Neural progenitor cell (in vitro differentiated cells): ENCODE measurements around the gene ERMP1. TPM values are rescaled to one million over a fixed set of nuclear protein-coding genes. Genes with fewer than 3 reads are reported as not detected.

ENCODE experiments used
- DNase-seq: peaks from one replicate; pipeline ENCODE4 v3.0.0-alpha.2; 2016; ENCODE audit warnings: low spot score
- H2AFZ ChIP-seq: fragments of 200-600 bp; sonication (generic); replicated peaks from 2 replicates; pipeline ENCODE4 v1.6.1; 2016; ENCODE audit warnings: antibody characterized with exemption
- H3F3A ChIP-seq: fragments of 200-600 bp; sonication (generic); 2 replicates; pipeline ENCODE4 v1.6.1; 2016; ENCODE audit warnings: antibody characterized with exemption, low read depth
- H3K27ac ChIP-seq: fragments of 200-600 bp; sonication (generic); 2 replicates; pipeline ENCODE4 v1.5.1; 2016; ENCODE audit warnings: mild to moderate bottlenecking
- H3K27me3 ChIP-seq: fragments of 200-600 bp; sonication (generic); 2 replicates; pipeline ENCODE4 v1.6.1; 2016; ENCODE audit warnings: mild to moderate bottlenecking, moderate library complexity
- H3K36me3 ChIP-seq: fragments of 200-600 bp; sonication (generic); 2 replicates; pipeline ENCODE4 v1.5.1; 2016
- H3K4me1 ChIP-seq: fragments of 200-600 bp; sonication (generic); 2 replicates; pipeline ENCODE4 v1.6.1; 2016; ENCODE audit warnings: mixed run types
- H3K4me2 ChIP-seq: fragments of 200-600 bp; sonication (generic); 2 replicates; pipeline ENCODE4 v1.6.1; 2016
- H3K4me3 ChIP-seq: fragments of 200-600 bp; sonication (generic); 2 replicates; pipeline ENCODE4 v1.5.1; 2016
- H3K79me2 ChIP-seq: fragments of 200-600 bp; sonication (generic); 2 replicates; pipeline ENCODE4 v1.6.1; 2016; ENCODE audit warnings: low read depth
- H3K9ac ChIP-seq: fragments of 200-600 bp; sonication (generic); 2 replicates; pipeline ENCODE4 v1.6.1; 2016
- H3K9me3 ChIP-seq: fragments of 200-600 bp; sonication (generic); 2 replicates; pipeline ENCODE4 v1.5.1; 2016; ENCODE audit warnings: low read depth
- H4K20me1 ChIP-seq: fragments of 200-600 bp; sonication (generic); 2 replicates; pipeline ENCODE4 v1.6.1; 2016; ENCODE audit warnings: low read depth
- H3K27ac Mint-ChIP-seq: 3 replicates; pipeline ENCODE4 v1.8.0; 2021; ENCODE audit warnings: mixed read lengths
- H3K27me3 Mint-ChIP-seq: 2 replicates; pipeline ENCODE4 v1.8.0; 2022; ENCODE audit warnings: low read depth, mild to moderate bottlenecking, inconsistent platforms, moderate library complexity, mixed read lengths; ENCODE audit not compliant: insufficient read depth
- H3K36me3 Mint-ChIP-seq: 3 replicates; pipeline ENCODE4 v1.8.0; 2021; ENCODE audit warnings: mixed read lengths
- H3K4me1 Mint-ChIP-seq: 3 replicates; pipeline ENCODE4 v1.8.0; 2021; ENCODE audit warnings: mixed read lengths
- H3K4me3 Mint-ChIP-seq: 3 replicates; pipeline ENCODE4 v1.8.0; 2021; ENCODE audit warnings: mild to moderate bottlenecking, moderate library complexity, mixed read lengths
- H3K9me3 Mint-ChIP-seq: 3 replicates; pipeline ENCODE4 v1.8.0; 2020; ENCODE audit warnings: mixed read lengths
- CTCF ChIP-seq: fragments of 200-600 bp; sonication (generic); IDR thresholded peaks from 2 replicates; pipeline ENCODE4 v1.5.1; 2017; ENCODE audit warnings: antibody characterized with exemption, mild to moderate bottlenecking
- EZH2 ChIP-seq: fragments of 200-600 bp; sonication (generic); IDR thresholded peaks from 2 replicates; pipeline ENCODE4 v1.6.1; 2017; ENCODE audit warnings: antibody characterized with exemption, mild to moderate bottlenecking, moderate library complexity
- EZH2phosphoT487 ChIP-seq: fragments of 200-600 bp; sonication (generic); IDR thresholded peaks from 2 replicates; pipeline ENCODE4 v1.6.1; 2017; ENCODE audit warnings: antibody characterized with exemption
- total RNA-seq: library from RNA; depleted of rRNA; stranded (reverse); fragments of >200 nt; gene quantifications from 2 replicates; pipeline ENCODE4 v1.2.3, GENCODE V29; 2015; ENCODE audit warnings: low replicate concordance

The ERMP1 gene
- total RNA-seq, 1 donor from 2014 or later, result 25.5 TPM

GRCh38 chr9:5820425-5820824, 12.5 kb downstream of the ERMP1 start:
- Histone ChIP-seq H3K4me1 (no peaks in the 10 kb centered on the region), H3K27me3 (no peaks in the 10 kb centered on the region), H3K27ac (no peak overlapping the region), H3K4me2 (no peak overlapping the region), H3F3A (no peaks in the 10 kb centered on the region), H3K9me3 (no peaks in the 10 kb centered on the region), H3K79me2 (no peaks in the 10 kb centered on the region), H3K4me3 (no peak overlapping the region), H2AFZ (no peak overlapping the region), H3K36me3 (no peaks in the 10 kb centered on the region), H4K20me1 (no peaks in the 10 kb centered on the region), H3K9ac (no peak overlapping the region)
- Mint-ChIP-seq H3K4me1 (no peaks in the 10 kb centered on the region), H3K4me3 (no peak overlapping the region), H3K27me3 (no peaks in the 10 kb centered on the region), H3K27ac (no peak overlapping the region), H3K9me3 (no peaks in the 10 kb centered on the region), H3K36me3 (peaks cover 5% of the 10 kb centered on the region)
- no peak for DNase-seq
- TF ChIP-seq EZH2 (no peak), EZH2phosphoT487 (no peak), CTCF (no peak)

GRCh38 chr9:5819174-5819573, 13.7 kb downstream of the ERMP1 start:
- peaks cover 5% of the 10 kb centered on the region for H3K36me3 Mint-ChIP-seq

GRCh38 chr9:5818424-5819142, 14.3 kb downstream of the ERMP1 start:
- Mint-ChIP-seq H3K9me3 (no peaks in the 10 kb centered on the region), H3K27ac (no peak overlapping the region), H3K36me3 (peaks cover 5% of the 10 kb centered on the region), H3K4me1 (no peaks in the 10 kb centered on the region), H3K4me3 (no peak overlapping the region), H3K27me3 (no peaks in the 10 kb centered on the region)
- H3K4me2 ChIP-seq, result no peak overlapping the region
- H3K79me2 ChIP-seq, result no peaks in the 10 kb centered on the region
- no peak overlapping the region for H2AFZ ChIP-seq
- no peaks in the 10 kb centered on the region for H3K4me1 ChIP-seq
- no peaks in the 10 kb centered on the region for H3F3A ChIP-seq
- DNase-seq, result no peak
- H3K4me3 ChIP-seq, result no peak overlapping the region
- H3K9me3 ChIP-seq, result no peaks in the 10 kb centered on the region
- H4K20me1 ChIP-seq, result no peaks in the 10 kb centered on the region
- no peaks in the 10 kb centered on the region for H3K36me3 ChIP-seq
- no peak overlapping the region for H3K27ac ChIP-seq
- no peaks in the 10 kb centered on the region for H3K27me3 ChIP-seq
- TF ChIP-seq CTCF (no peak), EZH2 (no peak), EZH2phosphoT487 (no peak)
- H3K9ac ChIP-seq, result no peak overlapping the region

More at GRCh38 chr9:5819174-5819573, 13.7 kb downstream of the ERMP1 start:
- Histone ChIP-seq H3K36me3 (no peaks in the 10 kb centered on the region), H3K79me2 (no peaks in the 10 kb centered on the region), H3K4me2 (no peak overlapping the region), H3K27me3 (no peaks in the 10 kb centered on the region), H4K20me1 (no peaks in the 10 kb centered on the region), H3K27ac (no peak overlapping the region), H3K9ac (no peak overlapping the region), H3K4me1 (no peaks in the 10 kb centered on the region), H3K9me3 (no peaks in the 10 kb centered on the region), H3K4me3 (no peak overlapping the region), H2AFZ (no peak overlapping the region), H3F3A (no peaks in the 10 kb centered on the region)
- no peak overlapping the region for H3K27ac Mint-ChIP-seq
- no peaks in the 10 kb centered on the region for H3K4me1 Mint-ChIP-seq
- no peaks in the 10 kb centered on the region for H3K27me3 Mint-ChIP-seq
- no peak overlapping the region for H3K4me3 Mint-ChIP-seq
- no peak for TF ChIP-seq EZH2
- TF ChIP-seq CTCF, result no peak
- TF ChIP-seq EZH2phosphoT487, result no peak
- no peaks in the 10 kb centered on the region for H3K9me3 Mint-ChIP-seq
- DNase-seq, result no peak
